ENCODE measurements around the gene BUD13. TPM values are rescaled to one million over a fixed set of nuclear protein-coding genes. Genes with fewer than 3 reads are reported as not detected.

Gene BUD13
- total and polyA plus RNA-seq, 10 of the 15 experiments (the other 5 are each of a cell fraction or from before 2014, with no cell fraction given) = 10.9 to 36.5 (median 24.7) TPM

GRCh38 chr11:116702772-116703385, 69.9 kb downstream of the BUD13 start (continued):
- no peak for TF ChIP-seq ASH2L (IDR thresholded peaks at IDR 0.05; ENCODE audit: borderline replicate concordance, low read depth)
- no peak for TF ChIP-seq SUPT20H (IDR thresholded peaks at IDR 0.05; ENCODE audit: borderline replicate concordance, control insufficient read depth, low read depth, low read length)
- no peak for TF ChIP-seq CEBPB (IDR thresholded peaks at IDR 0.05; ENCODE audit: borderline replicate concordance in 1 of 2, low read depth in 2 of 2, low read length in 2 of 2)
- TF ChIP-seq BACH1 (IDR thresholded peaks at IDR 0.05; ENCODE audit: borderline replicate concordance) = no peak
- no peak for TF ChIP-seq REST (IDR thresholded peaks at IDR 0.05; ENCODE audit: low read depth, low read length)
- TF ChIP-seq CEBPZ (IDR thresholded peaks at IDR 0.05; ENCODE audit: low read depth, low read length) = no peak
- TF ChIP-seq IRF5 (IDR thresholded peaks at IDR 0.05; ENCODE audit: borderline replicate concordance) = no peak
- TF ChIP-seq USF1 (IDR thresholded peaks at IDR 0.05; ENCODE audit: borderline replicate concordance, extremely low read length, insufficient read depth, low read depth, low read length) = no peak
- TF ChIP-seq YBX1 (IDR thresholded peaks at IDR 0.05) = no peak
- TF ChIP-seq PBX3 (IDR thresholded peaks at IDR 0.05; ENCODE audit: insufficient replicate concordance, low read depth, low read length) = no peak
- TF ChIP-seq TBL1XR1 (IDR thresholded peaks at IDR 0.05; ENCODE audit: low read depth, low read length) = no peak
- no peak for TF ChIP-seq SMAD5 (IDR thresholded peaks at IDR 0.05; ENCODE audit: low read depth)
- TF ChIP-seq HDGF (IDR thresholded peaks at IDR 0.05) = no peak
- no peak for TF ChIP-seq SREBF2 (IDR thresholded peaks at IDR 0.05; ENCODE audit: low read length)
